Frontal cortex (tissue), 4 donors: ENCODE measurements around the gene RAPGEF1. TPM values are rescaled to one million over a fixed set of nuclear protein-coding genes. Genes with fewer than 3 reads are reported as not detected.
"Not testable (repeated sequence)": the region's sequence is repeated elsewhere in the genome, so short reads cannot be mapped to it uniquely, and the experiment has no call there.

Experiments
- DNase-seq, 2 donors: peaks; one replicate each; pipeline ENCODE4 v3.0.0; 2012; ENCODE audit warnings: low spot score in 2 of 2
- FAIRE-seq: peaks from 2 replicates; lab custom pipeline; 2012; peaks lifted over from hg19 to GRCh38; lab: Jason Lieb, UNC
- total RNA-seq: library from RNA; depleted of rRNA; stranded (reverse); fragments of >200 nt; gene quantifications from one replicate; pipeline ENCODE4 v1.2.3, GENCODE V29; 2014
- donor health status: control.
- donor health status: control.
- donor health status: control.

RAPGEF1 gene
- total RNA-seq, 1 donor from 2014 or later: 28.1 TPM

GRCh38 chr9:131695366-131695765, 44.5 kb downstream of the RAPGEF1 start:
- no peak for DNase-seq
- no peak for FAIRE-seq

- DNase-seq (no peak), FAIRE-seq (no peak)
Observed at GRCh38 chr9:131693651-131694597, 46.0 kb downstream of the RAPGEF1 start.

GRCh38 chr9:131692612-131693562, 47.0 kb downstream of the RAPGEF1 start:
- DNase-seq (no peak), FAIRE-seq (no peak)

GRCh38 chr9:131691969-131692611, 47.8 kb downstream of the RAPGEF1 start:
- FAIRE-seq (no peak), DNase-seq (no peak)

- FAIRE-seq: no peak
Observed at GRCh38 chr9:131690941-131691573, 48.8 kb downstream of the RAPGEF1 start.

GRCh38 chr9:131690462-131690861, 49.4 kb downstream of the RAPGEF1 start:
- DNase-seq: no peak
- no peak for FAIRE-seq

More at GRCh38 chr9:131690941-131691573, 48.8 kb downstream of the RAPGEF1 start:
- no peak for DNase-seq

GRCh38 chr9:131688377-131688776, 51.5 kb downstream of the RAPGEF1 start:
- DNase-seq (no peak), FAIRE-seq (no peak)

- DNase-seq (no peak), FAIRE-seq (no peak)
Observed at GRCh38 chr9:131685753-131686706, 53.8 kb downstream of the RAPGEF1 start.

GRCh38 chr9:131683094-131683493, 56.8 kb downstream of the RAPGEF1 start:
- DNase-seq, FAIRE-seq: not testable (repeated sequence)

GRCh38 chr9:131682261-131682660, 57.6 kb downstream of the RAPGEF1 start:
- no peak for DNase-seq
- no peak for FAIRE-seq

- FAIRE-seq, DNase-seq: not testable (repeated sequence)
Observed at GRCh38 chr9:131681826-131682225, 58.0 kb downstream of the RAPGEF1 start.

- DNase-seq, FAIRE-seq: not testable (repeated sequence)
Observed at GRCh38 chr9:131681108-131681507, 58.8 kb downstream of the RAPGEF1 start.

- FAIRE-seq (no peak), DNase-seq (no peak)
Observed at GRCh38 chr9:131679261-131680020, 60.4 kb downstream of the RAPGEF1 start.

GRCh38 chr9:131678499-131679111, 61.3 kb downstream of the RAPGEF1 start:
- DNase-seq (peak in 1 of 2 donors; percentile 52), FAIRE-seq (no peak)

GRCh38 chr9:131677444-131678180, 62.3 kb downstream of the RAPGEF1 start:
- DNase-seq (no peak), FAIRE-seq (no peak)

- FAIRE-seq: no peak
- DNase-seq: no peak
Observed at GRCh38 chr9:131677049-131677443, 62.8 kb downstream of the RAPGEF1 start.
